Smooth muscle cell (in vitro differentiated cells): ENCODE data around the gene PPP3R1. TPM values are rescaled to one million over a fixed set of nuclear protein-coding genes. Genes with fewer than 3 reads are reported as not detected.

Source experiments
- DNase-seq: peaks from one replicate; lab custom pipeline; 2025; ENCODE audit not compliant: unreplicated experiment; lab: John Stamatoyannopoulos, UW
- H2AFZ ChIP-seq: fragments of 200-600 bp; sonication (generic); 2 replicates; pipeline ENCODE4 v1.6.0; 2016; ENCODE audit warnings: antibody characterized with exemption, low read depth, mild to moderate bottlenecking
- H3F3A ChIP-seq: fragments of 200-600 bp; sonication (generic); 2 replicates; pipeline ENCODE4 v1.6.0; 2017; ENCODE audit warnings: antibody characterized with exemption, low read depth
- H3K27ac ChIP-seq: fragments of 200-600 bp; sonication (generic); 2 replicates; pipeline ENCODE4 v1.5.1; 2016; ENCODE audit warnings: low read depth, mild to moderate bottlenecking
- H3K27me3 ChIP-seq: fragments of 200-600 bp; sonication (generic); 2 replicates; pipeline ENCODE4 v1.6.1; 2016; ENCODE audit warnings: low read depth, mild to moderate bottlenecking
- H3K36me3 ChIP-seq: fragments of 200-600 bp; sonication (generic); 2 replicates; pipeline ENCODE4 v1.5.1; 2016; ENCODE audit warnings: low read depth
- H3K4me1 ChIP-seq: fragments of 200-600 bp; sonication (generic); 2 replicates; pipeline ENCODE4 v1.5.1; 2016; ENCODE audit warnings: low read depth
- H3K4me2 ChIP-seq: fragments of 200-600 bp; sonication (generic); 2 replicates; pipeline ENCODE4 v1.6.0; 2016; ENCODE audit warnings: mild to moderate bottlenecking
- H3K4me3 ChIP-seq: fragments of 200-600 bp; sonication (generic); 2 replicates; pipeline ENCODE4 v1.5.1; 2016; ENCODE audit warnings: mild to moderate bottlenecking
- H3K79me2 ChIP-seq: fragments of 200-600 bp; sonication (generic); 2 replicates; pipeline ENCODE4 v1.6.0; 2016; ENCODE audit warnings: low read depth, mild to moderate bottlenecking
- H3K9ac ChIP-seq: fragments of 200-600 bp; sonication (generic); 2 replicates; pipeline ENCODE4 v1.6.0; 2016; ENCODE audit warnings: low read depth
- H3K9me3 ChIP-seq: fragments of 200-600 bp; sonication (generic); replicated peaks from 2 replicates; pipeline ENCODE4 v1.5.1; 2016; ENCODE audit warnings: low read depth
- H4K20me1 ChIP-seq: fragments of 200-600 bp; sonication (generic); 2 replicates; pipeline ENCODE4 v1.6.0; 2016; ENCODE audit warnings: low read depth
- CTCF ChIP-seq: fragments of 200-600 bp; sonication (generic); IDR thresholded peaks from 2 replicates; pipeline ENCODE4 v1.5.1; 2017; ENCODE audit warnings: borderline replicate concordance, mild to moderate bottlenecking, antibody characterized with exemption; ENCODE audit not compliant: insufficient read depth, poor library complexity, severe bottlenecking
- WGBS: methylation state at CpG from one replicate; pipeline ENCODE4 v1.1.7; 2016; ENCODE audit warnings: low lambda C conversion rate; 5-methylcytosine and 5-hydroxymethylcytosine counted together
- polyA plus RNA-seq: library from polyadenylated mRNA; unstranded; fragments of >200 nt; fragmentation: Nextera tagmentation; extraction: Ambion mirVana; gene quantifications from 2 replicates; pipeline ENCODE4 v1.2.1, GENCODE V29; 2016
- total RNA-seq: library from RNA; depleted of rRNA; stranded (reverse); fragments of >200 nt; gene quantifications from 2 replicates; pipeline ENCODE4 v1.2.3, GENCODE V29; 2014

The PPP3R1 gene
- total and polyA plus RNA-seq, 2 experiments from 2014 or later, result 4.7 to 33.5 TPM

GRCh38 chr2:68185541-68186164 lies 66.7 kb downstream of the PPP3R1 start:
- no peak overlapping the region for H3K4me3 ChIP-seq
- H3K9me3 ChIP-seq, result no peaks in the 10 kb centered on the region
- no peaks in the 10 kb centered on the region for H3K4me1 ChIP-seq
- no peak overlapping the region for H2AFZ ChIP-seq
- H4K20me1 ChIP-seq, result peaks cover 57% of the 10 kb centered on the region
- H3K27ac ChIP-seq, result no peak overlapping the region
- DNase-seq, result no peak
- H3K79me2 ChIP-seq, result peaks cover 36% of the 10 kb centered on the region
- 29% methylated on average over 5 of the region's 5 CpGs for WGBS
- TF ChIP-seq CTCF, result peak; percentile 62
- H3K9ac ChIP-seq, result no peak overlapping the region
- no peaks in the 10 kb centered on the region for H3K27me3 ChIP-seq
- H3F3A ChIP-seq, result peaks cover 5% of the 10 kb centered on the region
- no peak overlapping the region for H3K4me2 ChIP-seq
- peaks cover 8% of the 10 kb centered on the region for H3K36me3 ChIP-seq

GRCh38 chr2:68182902-68183301 lies 69.4 kb downstream of the PPP3R1 start:
- Histone ChIP-seq H3K79me2 (peaks cover 13% of the 10 kb centered on the region), H4K20me1 (peaks cover 36% of the 10 kb centered on the region), H3K27ac (no peak overlapping the region), H3K9me3 (no peaks in the 10 kb centered on the region), H3K4me1 (no peaks in the 10 kb centered on the region), H2AFZ (no peak overlapping the region), H3K9ac (no peak overlapping the region), H3K4me3 (no peak overlapping the region), H3K4me2 (no peak overlapping the region), H3K27me3 (no peaks in the 10 kb centered on the region), H3F3A (peaks cover 15% of the 10 kb centered on the region), H3K36me3 (peaks cover 8% of the 10 kb centered on the region)
- TF ChIP-seq CTCF, result no peak
- DNase-seq, result no peak
- 94% methylated on average over 1 of the region's 1 CpG for WGBS

- H3F3A ChIP-seq, result peaks cover 25% of the 10 kb centered on the region
- no peaks in the 10 kb centered on the region for H3K4me1 ChIP-seq
- H3K4me3 ChIP-seq, result no peak overlapping the region
- WGBS, result 95% methylated on average over 4 of the region's 4 CpGs
- H3K79me2 ChIP-seq, result no peaks in the 10 kb centered on the region
- H4K20me1 ChIP-seq, result peaks cover 7% of the 10 kb centered on the region
- no peak overlapping the region for H3K4me2 ChIP-seq
- H3K36me3 ChIP-seq, result no peaks in the 10 kb centered on the region
- H3K9ac ChIP-seq, result no peak overlapping the region
- H3K27ac ChIP-seq, result no peak overlapping the region
- no peaks in the 10 kb centered on the region for H3K9me3 ChIP-seq
- TF ChIP-seq CTCF, result no peak
- no peak overlapping the region for H2AFZ ChIP-seq
- no peaks in the 10 kb centered on the region for H3K27me3 ChIP-seq
- no peak for DNase-seq
These were observed 73.2 kb downstream of the PPP3R1 start for GRCh38 chr2:68178954-68179627.
